ENCODE measurements around the gene CDK14. TPM values are rescaled to one million over a fixed set of nuclear protein-coding genes. Genes with fewer than 3 reads are reported as not detected.

The CDK14 gene
- total and polyA plus RNA-seq, 2 of the 8 experiments (the other 6 are each of a cell fraction or from before 2014, with no cell fraction given), result 5.5 to 47.3 TPM

- Histone ChIP-seq H3K79me2 (ENCODE audit: control insufficient read depth in 1 of 2, insufficient read depth in 2 of 2, low read length in 2 of 2) (no peaks in the 10 kb centered on the region), H2BK15ac (ENCODE audit: low read length) (no peak overlapping the region)
- FAIRE-seq, result no peak
Observed at GRCh38 chr7:90859521-90859920, 263.4 kb downstream of the CDK14 start.

More at GRCh38 chr7:90859521-90859920, 263.4 kb downstream of the CDK14 start:
- Histone ChIP-seq H3K36me3 (ENCODE audit: control insufficient read depth in 2 of 4, insufficient read depth in 4 of 4, low read length in 3 of 4) (no peaks in the 10 kb centered on the region), H3K23ac (ENCODE audit: insufficient read length) (no peak overlapping the region), H2BK12ac (ENCODE audit: low read depth, low read length) (no peak overlapping the region), H3K27ac (ENCODE audit: low read depth, low read length) (no peak overlapping the region), H3K56ac (replicated peaks; ENCODE audit: insufficient read length, low read depth, low read length) (no peak overlapping the region), H3K14ac (ENCODE audit: insufficient read length) (no peak overlapping the region), H3K23me2 (ENCODE audit: low read depth, low read length) (no peaks in the 10 kb centered on the region), H2BK120ac (replicated peaks; ENCODE audit: low read depth, low read length) (no peak overlapping the region), H3K9me3 (ENCODE audit: insufficient read depth in 2 of 2, low read depth in 1 of 2, low read length in 1 of 2) (no peaks in the 10 kb centered on the region), H2AFZ (ENCODE audit: low read length) (no peak overlapping the region), H3K4me3 (ENCODE audit: extremely low read depth in 1 of 4, insufficient read depth in 2 of 4, low read depth in 3 of 4, low read length in 4 of 4) (no peak overlapping the region), H4K8ac (ENCODE audit: extremely low read depth, insufficient read depth, low read length) (no peak overlapping the region), H2BK20ac (ENCODE audit: low read length) (no peak overlapping the region), H3K27me3 (replicated peaks in 1 of 4; ENCODE audit: control insufficient read depth in 3 of 4, extremely low read depth in 1 of 4, insufficient read depth in 3 of 4, low read length in 3 of 4) (no peaks in the 10 kb centered on the region), H3K9ac (replicated peaks in 1 of 4; ENCODE audit: extremely low read depth in 1 of 4, low read depth in 3 of 4, low read length in 3 of 4) (no peak overlapping the region), H3K4ac (replicated peaks; ENCODE audit: insufficient read length, low read depth, low read length) (no peak overlapping the region), H4K91ac (replicated peaks; ENCODE audit: insufficient read length, low read length) (no peak overlapping the region), H4K20me1 (replicated peaks in 1 of 2; ENCODE audit: control insufficient read depth in 1 of 2, insufficient read depth in 2 of 2, low read length in 2 of 2) (no peaks in the 10 kb centered on the region), H3K4me2 (ENCODE audit: insufficient read depth in 1 of 2, low read depth in 2 of 2, low read length in 2 of 2) (no peak overlapping the region), H3K4me1 (replicated peaks in 1 of 4; ENCODE audit: control insufficient read depth in 3 of 4, insufficient read depth in 4 of 4, low read length in 3 of 4) (no peaks in the 10 kb centered on the region), H2AK5ac (ENCODE audit: low read depth, low read length) (no peak overlapping the region), H2BK5ac (ENCODE audit: low read depth, low read length) (no peak overlapping the region), H3K18ac (ENCODE audit: extremely low read depth, low read length) (no peak overlapping the region), H3K79me1 (ENCODE audit: low read depth, low read length) (no peaks in the 10 kb centered on the region), H4K5ac (ENCODE audit: insufficient read length, low read depth, low read length) (no peak overlapping the region)
- CTCF ChIA-PET (ENCODE audit: partially characterized antibody), result no interaction called here
- TF ChIP-seq CHD7 (IDR thresholded peaks at IDR 0.05; ENCODE audit: insufficient replicate concordance, low read length) (no peak), TEAD4 (IDR thresholded peaks at IDR 0.05; ENCODE audit: low read depth, low read length) (no peak)
- POLR2A ChIA-PET (ENCODE audit: partially characterized antibody), result no interaction called here
- DNase-seq (ENCODE audit: low read depth in 1 of 2, low spot score in 2 of 2), result no peak
